Natural killer cell treated with Interleukin-12 subunit alpha and Interleukin-12 subunit beta and Interleukin-15 and Interleukin-18, amount 100 ng/mL, for 72 hours (primary cell): ENCODE results near the gene LYRM2. TPM values are rescaled to one million over a fixed set of nuclear protein-coding genes. Genes with fewer than 3 reads are reported as not detected.

Experiments used
- ATAC-seq, 2 donors: fragments of 150-1000 bp; cut with Tn5 transposase in 1 of 2; sonication (Bioruptor Pico), chemical (Tn5 transposase) in 1 of 2; 2 replicates each; pipeline ENCODE4 v1.10.0; 2021
- DNase-seq: peaks from one replicate; pipeline ENCODE4 v3.0.0; 2022; ENCODE audit warnings: low spot score
- H3K27ac Mint-ChIP-seq, 2 donors: 1 replicate in 1 of 2; 2 replicates in 1 of 2; pipeline ENCODE4 v1.8.0; 2022; ENCODE audit warnings: mixed read lengths in 2 of 2, mild to moderate bottlenecking in 1 of 2, moderate library complexity in 1 of 2
- H3K27me3 Mint-ChIP-seq, 2 donors: 1 replicate in 1 of 2; 2 replicates in 1 of 2; pipeline ENCODE4 v1.8.0; 2022; ENCODE audit warnings: mixed read lengths in 2 of 2
- H3K36me3 Mint-ChIP-seq: one replicate; pipeline ENCODE4 v1.8.0; 2022; ENCODE audit warnings: mixed read lengths
- H3K4me1 Mint-ChIP-seq, 2 donors: 1 replicate in 1 of 2; 2 replicates in 1 of 2; pipeline ENCODE4 v1.8.0; 2022; ENCODE audit warnings: low read depth in 2 of 2, mixed read lengths in 2 of 2, mild to moderate bottlenecking in 1 of 2
- H3K4me3 Mint-ChIP-seq: one replicate; pipeline ENCODE4 v1.8.0; 2022; ENCODE audit warnings: mixed read lengths
- H3K9me3 Mint-ChIP-seq: 2 replicates; pipeline ENCODE4 v1.8.0; 2022; ENCODE audit warnings: mixed read lengths
- total RNA-seq, 2 donors: library from RNA; stranded (reverse); gene quantifications; one replicate each; pipeline ENCODE4 v1.2.3, GENCODE V29; 2022

Gene LYRM2
- total RNA-seq, 2 donors from 2014 or later, result 25.4 to 29.5 TPM

DNA sequence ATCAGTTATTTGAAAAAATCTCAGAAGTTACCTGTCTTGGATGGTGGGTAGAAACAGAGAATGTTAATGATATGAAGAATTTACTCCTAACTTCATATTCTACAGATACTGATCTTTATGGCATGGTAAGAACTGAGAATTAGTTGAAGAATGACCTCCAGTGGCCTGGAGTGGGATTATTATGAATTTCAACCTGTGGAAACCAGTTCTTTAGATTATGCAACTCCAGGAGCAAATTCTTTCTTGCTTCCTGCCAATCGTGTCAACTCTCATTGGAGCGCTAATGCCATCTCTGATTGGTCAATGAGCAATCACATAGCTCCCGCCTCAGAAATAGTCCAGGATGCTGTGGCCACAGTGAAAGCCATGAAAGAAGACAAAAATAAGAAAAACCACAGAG is 40.6 kb downstream of the LYRM2 start:
- DNase-seq (no peak), ATAC-seq (no peak)
- H3K4me3 Mint-ChIP-seq, result no peak overlapping the region
- H3K27ac Mint-ChIP-seq, result no peak overlapping the region
- no peaks in the 10 kb centered on the region for H3K36me3 Mint-ChIP-seq
- H3K4me1 Mint-ChIP-seq, result peaks cover 12 to 22% of the 10 kb centered on the region in 2 donors
- H3K9me3 Mint-ChIP-seq, result peaks cover 6% of the 10 kb centered on the region
- H3K27me3 Mint-ChIP-seq, result no peaks in the 10 kb centered on the region

DNA sequence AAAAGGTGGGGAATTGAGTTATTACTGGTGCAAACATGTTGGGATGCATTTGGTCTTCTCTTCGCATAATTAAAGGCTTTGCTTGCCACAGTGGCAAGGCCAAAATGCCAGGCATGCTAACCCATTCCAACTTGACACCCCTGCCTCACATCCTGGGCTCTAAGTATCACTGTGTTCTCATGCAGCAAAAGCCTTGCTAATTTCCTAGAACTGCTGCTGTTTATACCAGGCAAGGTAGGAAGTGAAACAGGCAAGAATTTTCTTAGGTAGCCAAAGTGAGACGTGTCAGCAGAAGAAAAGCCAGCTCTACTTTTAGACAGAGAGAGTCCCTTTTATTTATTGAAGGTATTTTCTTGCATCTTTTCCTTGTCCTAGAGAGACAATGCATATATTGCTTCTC is 41.2 kb downstream of the LYRM2 start:
- H3K4me3 Mint-ChIP-seq, result no peak overlapping the region

DNA sequence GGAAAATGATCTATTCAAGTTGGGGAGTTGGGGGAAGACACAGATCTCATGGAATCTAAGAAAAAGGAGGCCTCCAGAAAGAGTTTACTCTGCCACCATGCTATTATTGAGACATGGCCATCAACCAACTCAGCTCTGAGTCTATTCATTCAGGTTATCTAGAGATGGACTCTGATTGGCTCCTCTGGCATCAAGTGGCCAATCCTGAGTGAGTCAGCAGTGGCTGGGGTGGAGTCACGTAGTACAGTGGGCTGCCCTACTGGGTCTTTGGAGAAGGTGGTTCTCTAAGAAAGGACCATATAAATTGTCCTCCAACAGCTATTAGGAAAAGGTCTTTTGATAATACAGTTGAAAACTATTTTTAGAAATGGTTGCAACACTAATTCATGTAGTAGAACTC is 42.1 kb downstream of the LYRM2 start:
- H3K36me3 Mint-ChIP-seq, result no peaks in the 10 kb centered on the region
- ATAC-seq (peak in 1 of 2 donors; percentile 59), DNase-seq (no peak)
- H3K27me3 Mint-ChIP-seq, result no peaks in the 10 kb centered on the region
- H3K4me1 Mint-ChIP-seq, result peaks cover 12 to 22% of the 10 kb centered on the region in 2 donors
- H3K4me3 Mint-ChIP-seq, result no peak overlapping the region
- peaks cover 6% of the 10 kb centered on the region for H3K9me3 Mint-ChIP-seq
- peak overlapping the region; percentile 68 to 79 for H3K27ac Mint-ChIP-seq

More for the DNA sequence above, 41.2 kb downstream of the LYRM2 start:
- Mint-ChIP-seq H3K27me3 (no peaks in the 10 kb centered on the region), H3K9me3 (peaks cover 6% of the 10 kb centered on the region), H3K4me1 (peaks cover 12 to 22% of the 10 kb centered on the region in 2 donors), H3K27ac (no peak overlapping the region), H3K36me3 (no peaks in the 10 kb centered on the region)
- DNase-seq (no peak), ATAC-seq (no peak)

DNA sequence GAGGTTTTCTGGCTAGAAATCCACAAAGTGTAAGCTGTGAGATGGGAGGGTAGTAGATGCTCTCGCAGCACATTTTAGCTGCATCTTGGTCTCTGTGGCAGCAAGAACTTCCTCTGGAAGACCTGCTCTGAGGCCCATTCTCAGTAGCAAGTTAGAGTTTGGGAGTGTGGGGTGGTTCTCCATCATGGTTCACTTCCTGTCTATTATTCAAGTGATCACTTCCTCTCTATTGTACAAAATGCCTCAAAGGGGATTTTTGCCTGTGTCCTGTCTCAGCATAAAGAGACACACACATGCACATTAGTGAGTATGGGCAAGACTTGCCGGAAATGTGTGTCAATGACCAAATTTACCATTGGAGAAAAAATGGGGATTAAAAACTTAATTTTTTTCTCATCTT is 42.5 kb downstream of the LYRM2 start:
- Mint-ChIP-seq H3K27me3 (no peaks in the 10 kb centered on the region), H3K4me1 (peaks cover 12 to 22% of the 10 kb centered on the region in 2 donors), H3K36me3 (no peaks in the 10 kb centered on the region), H3K27ac (peak overlapping the region; percentile 68 to 79), H3K4me3 (no peak overlapping the region), H3K9me3 (peaks cover 6% of the 10 kb centered on the region)
- ATAC-seq, result peak in 1 of 2 donors; percentile 51
- no peak for DNase-seq

DNA sequence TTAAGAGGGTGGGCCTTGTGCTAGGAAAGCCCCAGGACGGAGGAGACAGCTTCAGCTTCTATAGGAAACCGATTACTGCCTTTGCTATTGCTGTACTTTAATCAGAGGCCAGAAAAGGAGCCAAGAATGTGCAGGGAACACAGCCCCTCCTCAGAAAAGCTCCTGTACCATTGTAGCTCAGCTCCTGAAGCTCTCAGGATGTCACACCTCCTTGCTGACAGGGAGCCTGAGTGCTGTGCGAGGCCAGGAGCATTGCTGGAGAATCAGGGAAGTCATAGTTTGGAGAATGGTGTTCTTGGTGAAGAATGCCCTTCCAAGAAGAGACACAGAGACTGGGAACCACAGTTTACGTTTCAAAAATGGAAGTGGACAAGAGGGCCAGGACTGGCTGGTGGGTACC is 46.8 kb downstream of the LYRM2 start:
- peaks cover 3% of the 10 kb centered on the region for H3K9me3 Mint-ChIP-seq
- H3K36me3 Mint-ChIP-seq, result no peaks in the 10 kb centered on the region
- DNase-seq, result no peak
- no peak overlapping the region for H3K27ac Mint-ChIP-seq
- ATAC-seq, result no peak
- no peaks in the 10 kb centered on the region for H3K27me3 Mint-ChIP-seq
- peaks cover 9% of the 10 kb centered on the region in 2 donors for H3K4me1 Mint-ChIP-seq
- H3K4me3 Mint-ChIP-seq, result no peak overlapping the region

DNA sequence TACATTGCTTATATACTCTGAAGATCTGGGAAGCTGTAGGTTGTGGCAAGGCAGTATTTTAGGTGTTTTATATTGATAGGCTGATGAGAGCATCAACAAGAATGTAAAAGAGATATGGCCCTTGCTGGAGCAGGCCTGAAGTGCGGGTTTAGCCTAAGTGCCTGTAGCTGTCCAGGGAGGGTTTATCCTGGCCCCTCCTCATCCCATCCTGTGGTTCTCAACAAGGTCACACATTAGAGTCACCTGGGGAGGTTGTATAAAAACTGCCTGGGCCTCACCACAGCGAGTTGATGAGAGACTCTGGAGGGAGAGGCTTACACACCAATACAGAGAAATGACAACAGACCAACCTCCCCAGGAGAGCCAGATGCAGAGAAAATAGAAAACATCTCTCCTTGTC is 48.4 kb downstream of the LYRM2 start:
- H3K4me1 Mint-ChIP-seq, result no peaks in the 10 kb centered on the region
- H3K4me3 Mint-ChIP-seq, result no peak overlapping the region
- ATAC-seq (no peak), DNase-seq (no peak)
- no peak overlapping the region for H3K27ac Mint-ChIP-seq
- H3K36me3 Mint-ChIP-seq, result no peaks in the 10 kb centered on the region
- no peaks in the 10 kb centered on the region for H3K9me3 Mint-ChIP-seq
- H3K27me3 Mint-ChIP-seq, result no peaks in the 10 kb centered on the region

- H3K4me3 Mint-ChIP-seq, result no peak overlapping the region
- H3K27me3 Mint-ChIP-seq, result no peaks in the 10 kb centered on the region
- no peak overlapping the region for H3K27ac Mint-ChIP-seq
- H3K4me1 Mint-ChIP-seq, result no peaks in the 10 kb centered on the region
- ATAC-seq, result no peak
- H3K9me3 Mint-ChIP-seq, result no peaks in the 10 kb centered on the region
- H3K36me3 Mint-ChIP-seq, result no peaks in the 10 kb centered on the region
- DNase-seq, result no peak
These were observed 49.1 kb downstream of the LYRM2 start for GRCh38 chr6:89589297-89590025.

GRCh38 chr6:89585154-89585553 is 53.4 kb downstream of the LYRM2 start:
- ATAC-seq, result no peak
- Mint-ChIP-seq H3K36me3 (no peaks in the 10 kb centered on the region), H3K27me3 (peaks cover 2 to 7% of the 10 kb centered on the region in 2 donors), H3K9me3 (no peaks in the 10 kb centered on the region), H3K27ac (no peak overlapping the region), H3K4me3 (no peak overlapping the region), H3K4me1 (peaks cover 0 to 2% of the 10 kb centered on the region in 2 donors)
- no peak for DNase-seq

DNA sequence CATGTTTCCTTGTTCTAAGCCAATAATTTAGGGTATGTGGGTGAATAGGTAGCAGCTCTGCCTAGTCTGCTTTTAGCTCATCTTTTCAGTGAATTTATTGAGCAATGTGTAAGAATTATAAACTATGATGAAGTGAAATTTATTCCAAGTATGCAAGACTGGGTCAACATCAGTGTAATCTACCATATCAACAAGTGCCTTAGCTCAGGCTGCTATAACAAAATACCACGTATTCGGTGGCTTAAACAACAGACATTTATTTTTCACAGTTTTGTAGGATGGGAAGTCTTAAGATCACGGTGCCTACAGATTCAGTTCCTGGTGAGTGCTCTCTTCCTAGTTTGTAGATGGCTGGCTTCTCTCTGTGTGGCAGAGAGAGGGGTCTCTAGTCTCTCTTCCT is 54.0 kb downstream of the LYRM2 start:
- Mint-ChIP-seq H3K27ac (no peak overlapping the region), H3K4me1 (peaks cover 0 to 2% of the 10 kb centered on the region in 2 donors), H3K9me3 (no peaks in the 10 kb centered on the region), H3K4me3 (no peak overlapping the region), H3K27me3 (peaks cover 2 to 7% of the 10 kb centered on the region in 2 donors), H3K36me3 (no peaks in the 10 kb centered on the region)
- DNase-seq (no peak), ATAC-seq (no peak)

- Mint-ChIP-seq H3K36me3 (no peaks in the 10 kb centered on the region), H3K27ac (no peak overlapping the region), H3K9me3 (no peaks in the 10 kb centered on the region), H3K4me1 (peaks cover 0 to 2% of the 10 kb centered on the region in 2 donors), H3K27me3 (peaks cover 2 to 7% of the 10 kb centered on the region in 2 donors), H3K4me3 (no peak overlapping the region)
- ATAC-seq, result no peak
- DNase-seq, result no peak
These were observed 55.0 kb downstream of the LYRM2 start for GRCh38 chr6:89583559-89583958.

GRCh38 chr6:89582669-89583325 is 55.8 kb downstream of the LYRM2 start:
- Mint-ChIP-seq H3K27ac (no peak overlapping the region), H3K4me1 (peaks cover 0 to 2% of the 10 kb centered on the region in 2 donors), H3K4me3 (no peak overlapping the region), H3K27me3 (peaks cover 2 to 7% of the 10 kb centered on the region in 2 donors), H3K36me3 (no peaks in the 10 kb centered on the region), H3K9me3 (no peaks in the 10 kb centered on the region)
- no peak for DNase-seq
- no peak for ATAC-seq

GRCh38 chr6:89581689-89582088 is 56.9 kb downstream of the LYRM2 start:
- Mint-ChIP-seq H3K36me3 (no peaks in the 10 kb centered on the region), H3K27ac (no peak overlapping the region), H3K9me3 (no peaks in the 10 kb centered on the region), H3K4me3 (no peak overlapping the region), H3K27me3 (peaks cover 2 to 7% of the 10 kb centered on the region in 2 donors), H3K4me1 (peaks cover 0 to 2% of the 10 kb centered on the region in 2 donors)
- DNase-seq (no peak), ATAC-seq (no peak)

DNA sequence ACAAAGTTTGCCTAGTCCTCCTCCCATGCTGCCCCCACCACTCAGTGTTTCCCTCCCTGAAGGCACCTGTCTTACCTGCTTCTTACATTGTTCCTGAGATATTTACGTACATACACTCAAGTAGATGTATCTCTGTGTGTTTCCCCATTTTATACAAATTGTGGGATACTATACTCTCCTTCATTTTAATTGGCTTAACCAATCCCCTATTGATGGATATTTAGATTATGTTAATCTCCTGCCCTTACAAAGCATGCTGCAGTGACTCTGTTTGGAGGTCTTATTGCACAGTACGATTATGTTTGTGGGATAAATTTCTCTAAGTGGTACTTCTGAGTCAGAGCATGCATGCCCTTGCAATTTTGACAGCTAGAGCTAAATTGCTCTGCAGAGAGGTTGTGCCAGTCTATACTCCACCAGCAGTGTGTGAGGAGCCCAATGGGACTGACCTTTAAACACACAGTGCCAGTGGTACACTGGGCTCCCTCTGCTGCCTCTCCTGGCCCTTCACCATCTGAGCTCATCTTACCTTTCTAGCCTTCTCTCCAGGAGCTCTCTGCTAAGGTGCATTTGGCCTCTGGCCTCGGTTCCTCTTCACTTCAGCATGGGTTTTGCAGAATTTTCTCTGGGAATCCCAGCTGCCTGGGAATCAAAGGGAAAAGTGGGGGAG is 57.4 kb downstream of the LYRM2 start:
- Mint-ChIP-seq H3K4me3 (no peak overlapping the region), H3K27ac (no peak overlapping the region), H3K9me3 (no peaks in the 10 kb centered on the region), H3K27me3 (peaks cover 2 to 7% of the 10 kb centered on the region in 2 donors), H3K36me3 (no peaks in the 10 kb centered on the region), H3K4me1 (peaks cover 0 to 2% of the 10 kb centered on the region in 2 donors)
- DNase-seq, result no peak
- ATAC-seq, result no peak

DNA sequence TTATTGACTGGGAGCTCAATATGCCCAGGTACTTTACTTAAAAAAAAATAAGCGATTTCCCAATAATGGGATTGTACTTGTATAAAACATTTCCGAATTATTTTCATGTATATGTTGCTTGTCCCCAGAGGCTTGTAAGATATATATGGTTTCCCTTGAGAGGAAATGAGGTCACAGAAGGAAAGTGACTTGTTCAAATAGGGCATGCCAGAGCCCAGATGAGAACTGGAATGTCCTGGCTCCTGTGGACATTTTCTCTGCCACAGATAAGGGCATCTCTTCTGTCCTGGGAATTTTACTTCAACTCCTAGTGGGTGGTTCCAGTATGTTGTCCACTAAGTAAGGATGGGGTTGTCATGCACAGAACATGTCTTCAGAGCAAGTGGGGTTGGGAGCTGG is 63.0 kb downstream of the LYRM2 start:
- Mint-ChIP-seq H3K9me3 (no peaks in the 10 kb centered on the region), H3K27ac (no peak overlapping the region), H3K36me3 (no peaks in the 10 kb centered on the region), H3K27me3 (no peaks in the 10 kb centered on the region), H3K4me3 (no peak overlapping the region), H3K4me1 (peaks cover 0 to 3% of the 10 kb centered on the region in 2 donors)
- DNase-seq, result no peak
- ATAC-seq, result no peak
